Spleen (tissue), 7 donors: ENCODE data around the gene RPS6KL1.

Experiments used
- POLR2A ChIP-seq, 3 donors: fragments of 450-650 bp; IDR thresholded peaks; one replicate each; pipeline ENCODE4 v1.5.1; 2017; ENCODE audit warnings: antibody characterized with exemption in 3 of 3, mild to moderate bottlenecking in 1 of 3
- POLR2AphosphoS5 ChIP-seq, 3 donors: sonication (generic); formaldehyde crosslinking; IDR thresholded peaks; one replicate each; pipeline ENCODE4 v1.5.1; 2017; ENCODE audit warnings: antibody characterized with exemption in 3 of 3
- TF ChIP-seq, protein P1 (sequence below), 11 experiments: fragments of 200-600 bp in 7 of 11; fragments of 450-650 bp in 4 of 11; sonication (generic) in 4 of 11; IDR thresholded peaks in 8 of 11; conservative IDR thresholded peaks in 3 of 11; 1 replicate in 7 of 11; 2 replicates in 4 of 11; pipeline versions ENCODE4 v1.4.0 to v1.8.0; 2016 to 2021; ENCODE audit warnings: antibody characterized with exemption in 11 of 11, inconsistent platforms in 4 of 11, mild to moderate bottlenecking in 1 of 11
- donor health status: DM: no; HTN: no; CAD: no; lungs with moderate emphysema.
- donor health status: DM: no; HTN: no; CAD: no.
- donor health status: DM: no; HTN: no; CAD: no.

DNA sequence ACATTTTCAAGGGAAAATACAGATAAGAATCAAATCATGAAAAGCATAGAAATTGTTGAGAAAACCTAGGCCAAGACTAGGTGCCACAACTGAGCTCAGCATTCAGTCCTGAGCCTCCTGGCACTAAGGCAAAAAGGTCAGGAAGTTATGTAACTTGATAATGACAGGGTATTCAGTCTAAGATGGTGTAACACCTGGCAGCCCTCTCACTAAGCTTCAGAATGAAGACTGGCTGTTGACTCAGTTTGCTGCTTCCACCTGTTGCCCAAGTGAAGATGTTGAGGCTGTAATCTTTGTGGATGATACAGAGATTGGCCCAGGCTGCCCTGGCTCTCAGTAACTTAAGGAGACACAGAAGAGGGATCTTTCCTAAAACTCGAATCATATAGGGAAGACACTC is 66.7 kb downstream of the RPS6KL1 start:
- TF ChIP-seq POLR2A (IDR thresholded peaks at IDR 0.05), result no peak
- TF ChIP-seq POLR2AphosphoS5 (IDR thresholded peaks at IDR 0.05), result no peak
- TF ChIP-seq, protein P1, sequence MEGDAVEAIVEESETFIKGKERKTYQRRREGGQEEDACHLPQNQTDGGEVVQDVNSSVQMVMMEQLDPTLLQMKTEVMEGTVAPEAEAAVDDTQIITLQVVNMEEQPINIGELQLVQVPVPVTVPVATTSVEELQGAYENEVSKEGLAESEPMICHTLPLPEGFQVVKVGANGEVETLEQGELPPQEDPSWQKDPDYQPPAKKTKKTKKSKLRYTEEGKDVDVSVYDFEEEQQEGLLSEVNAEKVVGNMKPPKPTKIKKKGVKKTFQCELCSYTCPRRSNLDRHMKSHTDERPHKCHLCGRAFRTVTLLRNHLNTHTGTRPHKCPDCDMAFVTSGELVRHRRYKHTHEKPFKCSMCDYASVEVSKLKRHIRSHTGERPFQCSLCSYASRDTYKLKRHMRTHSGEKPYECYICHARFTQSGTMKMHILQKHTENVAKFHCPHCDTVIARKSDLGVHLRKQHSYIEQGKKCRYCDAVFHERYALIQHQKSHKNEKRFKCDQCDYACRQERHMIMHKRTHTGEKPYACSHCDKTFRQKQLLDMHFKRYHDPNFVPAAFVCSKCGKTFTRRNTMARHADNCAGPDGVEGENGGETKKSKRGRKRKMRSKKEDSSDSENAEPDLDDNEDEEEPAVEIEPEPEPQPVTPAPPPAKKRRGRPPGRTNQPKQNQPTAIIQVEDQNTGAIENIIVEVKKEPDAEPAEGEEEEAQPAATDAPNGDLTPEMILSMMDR (IDR thresholded peaks at IDR 0.05 in 8 of 11, conservative IDR thresholded peaks at IDR 0.05 in 3 of 11), result no peak
